Glutamatergic neuron (in vitro differentiated cells): ENCODE data around the gene R3HDM4. TPM values are rescaled to one million over a fixed set of nuclear protein-coding genes. Genes with fewer than 3 reads are reported as not detected.
"Not testable (repeated sequence)": the region's sequence is repeated elsewhere in the genome, so short reads cannot be mapped to it uniquely, and the experiment has no call there.

Experiments
- DNase-seq: peaks from one replicate; pipeline ENCODE4 v3.0.0; 2022
- H3K27ac Mint-ChIP-seq: one replicate; pipeline ENCODE4 v1.8.0; 2020; ENCODE audit warnings: mild to moderate bottlenecking, mixed read lengths, inconsistent platforms; ENCODE audit not compliant: unreplicated experiment
- H3K27me3 Mint-ChIP-seq: one replicate; pipeline ENCODE4 v1.8.0; 2020; ENCODE audit warnings: mild to moderate bottlenecking, moderate library complexity, mixed read lengths, inconsistent platforms; ENCODE audit not compliant: unreplicated experiment
- H3K36me3 Mint-ChIP-seq: one replicate; pipeline ENCODE4 v1.8.0; 2020; ENCODE audit warnings: mild to moderate bottlenecking, mixed read lengths, inconsistent platforms; ENCODE audit not compliant: unreplicated experiment
- H3K4me1 Mint-ChIP-seq: one replicate; pipeline ENCODE4 v1.8.0; 2020; ENCODE audit warnings: mild to moderate bottlenecking, low read depth, mixed read lengths, inconsistent platforms; ENCODE audit not compliant: unreplicated experiment
- H3K4me3 Mint-ChIP-seq: one replicate; pipeline ENCODE4 v1.8.0; 2020; ENCODE audit warnings: mild to moderate bottlenecking, mixed read lengths, inconsistent platforms; ENCODE audit not compliant: unreplicated experiment
- H3K9me3 Mint-ChIP-seq: one replicate; pipeline ENCODE4 v1.8.0; 2020; ENCODE audit warnings: mild to moderate bottlenecking, moderate library complexity, mixed read lengths, inconsistent platforms; ENCODE audit not compliant: unreplicated experiment
- CTCF ChIP-seq: fragments of 200-600 bp; sonication (generic); IDR thresholded peaks from one replicate; pipeline ENCODE4 v1.5.0; 2021; ENCODE audit not compliant: partially characterized antibody, unreplicated experiment
- total RNA-seq: library from RNA; stranded (reverse); fragmentation: NEBNext Ultra II Directional; extraction: Animal tissue kit (Norgen Biotek cat#: 25700); gene quantifications from one replicate; pipeline ENCODE4 v1.2.1, GENCODE V29; 2021; ENCODE audit not compliant: unreplicated experiment

The R3HDM4 gene
- total RNA-seq, 1 donor from 2014 or later = 61.9 TPM

DNA sequence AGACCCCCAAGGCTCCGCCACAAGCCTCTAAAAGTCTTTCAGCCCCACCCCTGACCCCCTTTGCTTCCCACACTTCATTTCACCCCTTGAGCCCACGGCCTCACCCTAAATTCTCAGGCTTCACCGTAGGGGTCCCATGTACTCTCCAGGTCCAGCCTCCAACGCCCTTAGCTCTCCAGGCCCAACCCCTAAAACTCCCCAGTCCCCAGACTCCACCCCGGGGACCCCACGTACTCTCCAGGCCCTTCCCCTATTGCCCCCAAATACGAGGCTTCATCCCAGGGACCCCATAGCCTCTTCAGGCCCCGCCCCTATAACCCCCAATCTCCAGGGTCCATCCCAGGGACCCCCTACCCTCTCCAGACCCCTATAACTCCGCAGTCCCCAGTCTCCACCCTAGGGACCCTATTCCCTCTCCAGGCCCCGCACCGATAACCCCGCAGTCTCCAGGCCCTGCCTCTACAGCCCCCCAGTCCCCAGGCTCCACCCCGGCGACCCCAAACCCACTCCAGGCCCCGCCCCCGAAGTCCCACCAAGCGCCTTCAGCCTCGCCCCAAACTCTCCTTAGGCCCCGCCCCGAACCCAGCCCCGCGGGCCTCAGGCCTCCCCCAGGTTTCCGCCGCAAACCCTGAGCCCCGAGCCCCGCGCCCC lies 20.7 kb downstream of the R3HDM4 start:
- no peak for TF ChIP-seq CTCF
- Mint-ChIP-seq H3K27me3 (peaks cover 13% of the 10 kb centered on the region), H3K4me1 (peaks cover 3% of the 10 kb centered on the region), H3K9me3 (peaks cover 19% of the 10 kb centered on the region), H3K4me3 (peak overlapping the region; percentile 82), H3K27ac (peak overlapping the region; percentile 12), H3K36me3 (no peaks in the 10 kb centered on the region)
- DNase-seq = peak; percentile 55

DNA sequence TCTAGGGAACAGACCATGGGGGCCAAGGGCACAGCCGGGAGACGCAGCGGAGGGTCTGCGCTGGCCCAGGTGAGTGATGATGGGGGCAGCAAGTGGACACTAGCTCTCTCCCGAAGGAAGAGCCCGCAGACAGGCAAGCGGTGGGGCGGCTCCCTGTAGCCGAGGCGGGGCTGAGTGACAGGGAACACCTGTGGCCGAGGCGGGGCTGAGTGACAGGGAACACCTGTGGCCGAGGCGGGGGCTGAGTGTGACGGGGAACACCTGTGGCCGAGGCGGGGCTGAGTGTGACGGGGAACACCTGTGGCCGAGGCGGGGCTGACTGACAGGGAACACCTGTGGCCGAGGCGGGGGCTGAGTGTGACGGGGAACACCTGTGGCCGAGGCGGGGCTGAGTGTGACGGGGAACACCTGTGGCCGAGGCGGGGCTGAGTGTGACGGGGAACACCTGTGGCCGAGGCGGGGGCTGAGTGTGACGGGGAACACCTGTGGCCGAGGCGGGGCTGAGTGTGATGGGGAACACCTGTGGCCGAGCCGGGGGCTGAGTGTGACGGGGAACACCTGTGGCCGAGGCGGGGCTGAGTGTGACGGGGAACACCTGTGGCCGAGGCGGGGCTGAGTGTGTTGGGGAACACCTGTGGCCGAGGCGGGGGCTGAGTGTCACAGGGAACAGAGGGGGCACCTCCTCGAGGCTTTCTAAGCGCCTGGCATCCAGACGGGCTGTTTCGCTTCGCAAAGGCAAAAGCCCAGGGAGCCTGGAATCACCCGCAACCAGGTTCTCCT lies 21.4 kb downstream of the R3HDM4 start:
- not testable (repeated sequence) for H3K4me1 Mint-ChIP-seq, DNase-seq, H3K27ac Mint-ChIP-seq, H3K36me3 Mint-ChIP-seq
- Mint-ChIP-seq H3K4me3 (peak overlapping the region; percentile 82), H3K9me3 (peaks cover 18% of the 10 kb centered on the region), H3K27me3 (peaks cover 11% of the 10 kb centered on the region)

DNA sequence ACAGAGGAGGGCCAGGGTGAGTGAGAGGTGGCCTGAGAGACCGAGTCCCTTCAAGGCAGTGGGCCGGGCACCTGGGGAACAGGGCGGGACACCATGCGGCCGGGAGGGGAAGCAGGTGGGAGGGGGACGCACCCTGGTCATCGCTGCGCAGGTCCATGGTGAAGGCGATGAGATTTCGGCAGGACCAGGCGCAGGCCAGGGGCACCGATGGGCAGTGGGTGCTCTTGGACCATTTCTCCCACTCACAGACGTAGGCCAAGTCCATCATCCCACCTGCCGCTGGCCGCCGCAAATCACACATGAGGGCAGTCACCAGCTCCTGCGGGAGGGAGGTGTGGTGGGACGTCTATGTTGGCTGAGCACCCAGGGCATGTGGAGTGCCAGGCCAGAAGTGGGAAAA lies 22.2 kb downstream of the R3HDM4 start:
- Mint-ChIP-seq H3K4me3 (peak overlapping the region; percentile 52), H3K4me1 (peaks cover 3% of the 10 kb centered on the region), H3K9me3 (peaks cover 18% of the 10 kb centered on the region), H3K27me3 (peaks cover 11% of the 10 kb centered on the region), H3K27ac (peak overlapping the region; percentile 43), H3K36me3 (no peaks in the 10 kb centered on the region)
- no peak for TF ChIP-seq CTCF
- DNase-seq = no peak

GRCh38 chr19:889662-890295 lies 23.2 kb downstream of the R3HDM4 start:
- no peak for DNase-seq
- peaks cover 15% of the 10 kb centered on the region for H3K9me3 Mint-ChIP-seq
- no peak overlapping the region for H3K4me3 Mint-ChIP-seq
- peaks cover 3% of the 10 kb centered on the region for H3K4me1 Mint-ChIP-seq
- H3K27me3 Mint-ChIP-seq = peaks cover 11% of the 10 kb centered on the region
- no peak for TF ChIP-seq CTCF
- no peaks in the 10 kb centered on the region for H3K36me3 Mint-ChIP-seq
- no peak overlapping the region for H3K27ac Mint-ChIP-seq

GRCh38 chr19:888581-889385 lies 24.2 kb downstream of the R3HDM4 start:
- peaks cover 13% of the 10 kb centered on the region for H3K9me3 Mint-ChIP-seq

More at GRCh38 chr19:888581-889385, 24.2 kb downstream of the R3HDM4 start:
- TF ChIP-seq CTCF = no peak
- Mint-ChIP-seq H3K27me3 (peaks cover 7% of the 10 kb centered on the region), H3K4me3 (no peak overlapping the region), H3K36me3 (no peaks in the 10 kb centered on the region), H3K4me1 (peaks cover 3% of the 10 kb centered on the region), H3K27ac (no peak overlapping the region)
- DNase-seq = no peak
